Endodermal cell (in vitro differentiated cells): Measurements from ENCODE around the gene NUP214. TPM values are rescaled to one million over a fixed set of nuclear protein-coding genes. Genes with fewer than 3 reads are reported as not detected.

Source experiments
- DNase-seq: peaks from one replicate; pipeline ENCODE4 v3.0.0-alpha.2; 2017
- H3K27ac ChIP-seq: 2 replicates; pipeline ENCODE4 v1.5.1; 2013; ENCODE audit warnings: mild to moderate bottlenecking, low read depth, low read length, moderate library complexity
- H3K27me3 ChIP-seq: 2 replicates; pipeline ENCODE4 v1.6.1; 2013; ENCODE audit warnings: mild to moderate bottlenecking, low read length, moderate library complexity; ENCODE audit not compliant: insufficient read depth, control insufficient read depth, poor library complexity, severe bottlenecking
- H3K36me3 ChIP-seq: 2 replicates; pipeline ENCODE4 v1.7.0; 2013; ENCODE audit warnings: mild to moderate bottlenecking, low read length, moderate library complexity; ENCODE audit not compliant: control insufficient read depth, insufficient read depth
- H3K4me1 ChIP-seq: one replicate; pipeline ENCODE4 v1.7.0; 2013; ENCODE audit warnings: low read length; ENCODE audit not compliant: control insufficient read depth, insufficient read depth
- H3K4me3 ChIP-seq: 2 replicates; pipeline ENCODE4 v1.5.1; 2013; ENCODE audit warnings: mild to moderate bottlenecking, low read length, moderate library complexity
- H3K9ac ChIP-seq: 2 replicates; pipeline ENCODE4 v1.6.1; 2013; ENCODE audit warnings: mild to moderate bottlenecking, low read length, moderate library complexity; ENCODE audit not compliant: poor library complexity, severe bottlenecking; ENCODE audit errors: extremely low read depth
- H3K9me3 ChIP-seq: 2 replicates; pipeline ENCODE4 v1.6.1; 2013; ENCODE audit warnings: mild to moderate bottlenecking, low read length, moderate library complexity; ENCODE audit not compliant: control insufficient read depth
- H3K27ac Mint-ChIP-seq: 2 replicates; pipeline ENCODE4 v1.8.0; 2020; ENCODE audit warnings: mixed read lengths
- H3K27me3 Mint-ChIP-seq: 2 replicates; pipeline ENCODE4 v1.8.0; 2021; ENCODE audit warnings: mild to moderate bottlenecking, mixed read lengths; ENCODE audit not compliant: insufficient read depth
- H3K36me3 Mint-ChIP-seq: 2 replicates; pipeline ENCODE4 v1.8.0; 2020; ENCODE audit warnings: low read depth, mixed read lengths
- H3K4me1 Mint-ChIP-seq: 2 replicates; pipeline ENCODE4 v1.8.0; 2020; ENCODE audit warnings: mixed read lengths
- H3K4me3 Mint-ChIP-seq: 2 replicates; pipeline ENCODE4 v1.8.0; 2020; ENCODE audit warnings: mild to moderate bottlenecking, moderate library complexity, mixed read lengths
- H3K9me3 Mint-ChIP-seq: 2 replicates; pipeline ENCODE4 v1.8.0; 2020; ENCODE audit warnings: mild to moderate bottlenecking, mixed read lengths
- CTCF ChIP-seq: fragments of 200-600 bp; sonication (generic); conservative IDR thresholded peaks from 2 replicates; pipeline ENCODE4 v1.5.0; 2021; ENCODE audit warnings: antibody characterized with exemption, mild to moderate bottlenecking
- WGBS, 2 experiments: methylation state at CpG; one replicate each; pipeline versions ENCODE4 v1.1.5 to v1.1.7; 2013; ENCODE audit warnings: missing lambda C conversion rate in 2 of 2, mixed read lengths in 1 of 2; ENCODE audit not compliant: insufficient coverage in 1 of 2, insufficient read length in 1 of 2; 5-methylcytosine and 5-hydroxymethylcytosine counted together
- total RNA-seq, 2 donors: library from RNA; stranded (reverse); fragmentation: NEBNext Ultra II Directional in 1 of 2; extraction: Animal tissue kit (Norgen Biotek cat#: 25700) in 1 of 2; gene quantifications; 2 replicates in 1 of 2; 3 replicates in 1 of 2; pipeline ENCODE4 v1.2.1, GENCODE V29; 2021

NUP214 gene
- total RNA-seq, 2 donors from 2014 or later: 56.7 to 59.9 TPM

GRCh38 chr9:131193051-131193450 is 67.7 kb downstream of the NUP214 start:
- Mint-ChIP-seq H3K4me1 (no peaks in the 10 kb centered on the region), H3K9me3 (no peaks in the 10 kb centered on the region), H3K27me3 (no peaks in the 10 kb centered on the region), H3K4me3 (no peak overlapping the region), H3K36me3 (peaks cover 58% of the 10 kb centered on the region), H3K27ac (no peak overlapping the region)
- no peak overlapping the region for H3K9ac ChIP-seq
- WGBS, 2 experiments: 98% methylated on average over 2 of the region's 2 CpGs; no CpG with 5 or more reads in 1 of the 2 experiments
- H3K27ac ChIP-seq: no peak overlapping the region
- H3K4me1 ChIP-seq: no peaks in the 10 kb centered on the region
- no peak for TF ChIP-seq CTCF
- DNase-seq: no peak
- no peaks in the 10 kb centered on the region for H3K27me3 ChIP-seq
- no peaks in the 10 kb centered on the region for H3K9me3 ChIP-seq
- H3K36me3 ChIP-seq: peaks cover 86% of the 10 kb centered on the region
- H3K4me3 ChIP-seq: no peak overlapping the region

GRCh38 chr9:131194762-131195161 is 69.4 kb downstream of the NUP214 start:
- Mint-ChIP-seq H3K4me3 (no peak overlapping the region), H3K4me1 (no peaks in the 10 kb centered on the region), H3K27me3 (no peaks in the 10 kb centered on the region), H3K27ac (peak overlapping the region; percentile 9), H3K36me3 (peaks cover 63% of the 10 kb centered on the region), H3K9me3 (no peaks in the 10 kb centered on the region)
- Histone ChIP-seq H3K9ac (no peak overlapping the region), H3K4me3 (no peak overlapping the region), H3K4me1 (no peaks in the 10 kb centered on the region), H3K36me3 (peaks cover 86% of the 10 kb centered on the region), H3K27ac (no peak overlapping the region), H3K27me3 (no peaks in the 10 kb centered on the region), H3K9me3 (no peaks in the 10 kb centered on the region)
- no peak for TF ChIP-seq CTCF
- no peak for DNase-seq
- 94 to 100% methylated on average over 1 to 3 of the region's 3 CpGs for WGBS, 2 experiments

GRCh38 chr9:131197160-131197911 is 72.0 kb downstream of the NUP214 start:
- H3K4me1 Mint-ChIP-seq: no peaks in the 10 kb centered on the region
- no peak overlapping the region for H3K9ac ChIP-seq
- H3K27me3 ChIP-seq: no peaks in the 10 kb centered on the region
- peaks cover 80% of the 10 kb centered on the region for H3K36me3 Mint-ChIP-seq
- no peaks in the 10 kb centered on the region for H3K9me3 ChIP-seq
- H3K36me3 ChIP-seq: peaks cover 87% of the 10 kb centered on the region
- no peak for DNase-seq
- H3K27me3 Mint-ChIP-seq: no peaks in the 10 kb centered on the region
- no peaks in the 10 kb centered on the region for H3K4me1 ChIP-seq
- no peak overlapping the region for H3K27ac Mint-ChIP-seq
- no peak overlapping the region for H3K4me3 ChIP-seq
- no peak for TF ChIP-seq CTCF
- no peak overlapping the region for H3K27ac ChIP-seq
- H3K9me3 Mint-ChIP-seq: no peaks in the 10 kb centered on the region
- H3K4me3 Mint-ChIP-seq: no peak overlapping the region
- 96 to 97% methylated on average over 4 to 11 of the region's 11 CpGs for WGBS, 2 experiments
